Smooth muscle cell (in vitro differentiated cells): ENCODE results near the gene NPTN. TPM values are rescaled to one million over a fixed set of nuclear protein-coding genes. Genes with fewer than 3 reads are reported as not detected.

Experiments
- DNase-seq: peaks from one replicate; lab custom pipeline; 2025; ENCODE audit not compliant: unreplicated experiment; lab: John Stamatoyannopoulos, UW
- H2AFZ ChIP-seq: fragments of 200-600 bp; sonication (generic); 2 replicates; pipeline ENCODE4 v1.6.0; 2016; ENCODE audit warnings: antibody characterized with exemption, low read depth, mild to moderate bottlenecking
- H3F3A ChIP-seq: fragments of 200-600 bp; sonication (generic); 2 replicates; pipeline ENCODE4 v1.6.0; 2017; ENCODE audit warnings: antibody characterized with exemption, low read depth
- H3K27ac ChIP-seq: fragments of 200-600 bp; sonication (generic); 2 replicates; pipeline ENCODE4 v1.5.1; 2016; ENCODE audit warnings: low read depth, mild to moderate bottlenecking
- H3K27me3 ChIP-seq: fragments of 200-600 bp; sonication (generic); 2 replicates; pipeline ENCODE4 v1.6.1; 2016; ENCODE audit warnings: low read depth, mild to moderate bottlenecking
- H3K36me3 ChIP-seq: fragments of 200-600 bp; sonication (generic); 2 replicates; pipeline ENCODE4 v1.5.1; 2016; ENCODE audit warnings: low read depth
- H3K4me1 ChIP-seq: fragments of 200-600 bp; sonication (generic); 2 replicates; pipeline ENCODE4 v1.5.1; 2016; ENCODE audit warnings: low read depth
- H3K4me2 ChIP-seq: fragments of 200-600 bp; sonication (generic); 2 replicates; pipeline ENCODE4 v1.6.0; 2016; ENCODE audit warnings: mild to moderate bottlenecking
- H3K4me3 ChIP-seq: fragments of 200-600 bp; sonication (generic); 2 replicates; pipeline ENCODE4 v1.5.1; 2016; ENCODE audit warnings: mild to moderate bottlenecking
- H3K79me2 ChIP-seq: fragments of 200-600 bp; sonication (generic); 2 replicates; pipeline ENCODE4 v1.6.0; 2016; ENCODE audit warnings: low read depth, mild to moderate bottlenecking
- H3K9ac ChIP-seq: fragments of 200-600 bp; sonication (generic); 2 replicates; pipeline ENCODE4 v1.6.0; 2016; ENCODE audit warnings: low read depth
- H3K9me3 ChIP-seq: fragments of 200-600 bp; sonication (generic); replicated peaks from 2 replicates; pipeline ENCODE4 v1.5.1; 2016; ENCODE audit warnings: low read depth
- H4K20me1 ChIP-seq: fragments of 200-600 bp; sonication (generic); 2 replicates; pipeline ENCODE4 v1.6.0; 2016; ENCODE audit warnings: low read depth
- CTCF ChIP-seq: fragments of 200-600 bp; sonication (generic); IDR thresholded peaks from 2 replicates; pipeline ENCODE4 v1.5.1; 2017; ENCODE audit warnings: borderline replicate concordance, mild to moderate bottlenecking, antibody characterized with exemption; ENCODE audit not compliant: insufficient read depth, poor library complexity, severe bottlenecking
- WGBS: methylation state at CpG from one replicate; pipeline ENCODE4 v1.1.7; 2016; ENCODE audit warnings: low lambda C conversion rate; 5-methylcytosine and 5-hydroxymethylcytosine counted together
- polyA plus RNA-seq: library from polyadenylated mRNA; unstranded; fragments of >200 nt; fragmentation: Nextera tagmentation; extraction: Ambion mirVana; gene quantifications from 2 replicates; pipeline ENCODE4 v1.2.1, GENCODE V29; 2016
- total RNA-seq: library from RNA; depleted of rRNA; stranded (reverse); fragments of >200 nt; gene quantifications from 2 replicates; pipeline ENCODE4 v1.2.3, GENCODE V29; 2014

NPTN gene
- total and polyA plus RNA-seq, 2 experiments from 2014 or later: 153 to 215 TPM

DNA sequence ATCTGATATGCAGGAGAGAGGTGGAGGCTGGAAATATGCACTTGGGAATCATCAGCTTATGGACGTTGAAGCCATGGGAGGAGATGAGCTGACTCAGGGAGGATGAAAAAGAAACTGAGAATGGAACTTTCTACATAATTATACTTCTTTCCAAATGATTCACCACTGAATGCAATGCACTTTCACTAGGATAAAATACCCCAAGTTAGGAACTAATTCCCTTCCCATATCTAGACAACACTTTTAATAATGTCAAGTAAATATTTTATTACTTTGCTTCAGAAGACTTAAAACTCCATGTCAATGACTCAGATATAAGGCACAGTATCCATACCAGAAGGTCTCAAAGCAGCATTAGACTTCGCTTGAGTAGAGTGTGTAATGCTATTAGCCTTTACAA, 24.2 kb downstream of the NPTN start:
- H3F3A ChIP-seq: peaks cover 20% of the 10 kb centered on the region
- peaks cover 21% of the 10 kb centered on the region for H3K4me1 ChIP-seq
- H2AFZ ChIP-seq: no peak overlapping the region
- peak overlapping the region; percentile 76 for H3K27ac ChIP-seq
- no peak overlapping the region for H3K9ac ChIP-seq
- H3K9me3 ChIP-seq: no peaks in the 10 kb centered on the region
- no peak for TF ChIP-seq CTCF
- peaks cover 98% of the 10 kb centered on the region for H3K79me2 ChIP-seq
- H3K36me3 ChIP-seq: no peaks in the 10 kb centered on the region
- no peak overlapping the region for H3K4me3 ChIP-seq
- no peak for DNase-seq
- peak overlapping the region; percentile 61 for H3K4me2 ChIP-seq
- WGBS: 33% methylated on average over 2 of the region's 2 CpGs
- no peaks in the 10 kb centered on the region for H3K27me3 ChIP-seq
- peaks cover 100% of the 10 kb centered on the region for H4K20me1 ChIP-seq

DNA sequence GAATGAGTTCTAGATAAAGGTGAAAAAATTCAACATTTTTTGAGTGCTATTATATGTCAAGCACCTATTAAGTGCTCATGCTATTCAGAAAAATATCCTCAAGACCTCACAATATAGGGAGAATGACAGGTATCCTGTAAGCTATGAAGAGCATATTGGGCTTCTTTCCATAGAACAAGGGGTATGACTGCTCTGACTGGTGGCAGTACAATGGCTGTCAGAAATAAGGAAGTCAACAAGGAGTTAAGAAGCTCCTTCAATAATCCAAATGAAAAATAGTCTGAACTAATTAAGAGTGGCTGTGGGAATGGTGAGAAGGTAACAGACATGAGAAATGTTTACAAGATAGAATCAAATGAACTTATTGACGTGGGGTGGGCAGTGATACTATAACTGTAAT, 24.7 kb downstream of the NPTN start:
- Histone ChIP-seq H3K27me3 (no peaks in the 10 kb centered on the region), H3K4me2 (peak overlapping the region; percentile 61), H3K4me1 (peaks cover 21% of the 10 kb centered on the region), H3K9ac (no peak overlapping the region), H3K79me2 (peaks cover 98% of the 10 kb centered on the region), H3F3A (peaks cover 23% of the 10 kb centered on the region), H4K20me1 (peaks cover 100% of the 10 kb centered on the region), H3K36me3 (no peaks in the 10 kb centered on the region), H3K9me3 (no peaks in the 10 kb centered on the region), H3K4me3 (no peak overlapping the region), H2AFZ (no peak overlapping the region), H3K27ac (peak overlapping the region; percentile 76)
- no peak for TF ChIP-seq CTCF
- DNase-seq: no peak
- WGBS: 64% methylated on average over 1 of the region's 1 CpG

GRCh38 chr15:73607843-73608242, 25.3 kb downstream of the NPTN start:
- peaks cover 27% of the 10 kb centered on the region for H3K4me1 ChIP-seq
- H3K79me2 ChIP-seq: peaks cover 98% of the 10 kb centered on the region
- 90% methylated on average over 1 of the region's 1 CpG for WGBS
- H3K27ac ChIP-seq: peak overlapping the region; percentile 76
- no peak overlapping the region for H3K9ac ChIP-seq
- H3K4me3 ChIP-seq: no peak overlapping the region
- H4K20me1 ChIP-seq: peaks cover 100% of the 10 kb centered on the region
- no peak for DNase-seq
- H3K4me2 ChIP-seq: no peak overlapping the region
- peaks cover 23% of the 10 kb centered on the region for H3F3A ChIP-seq
- no peak overlapping the region for H2AFZ ChIP-seq
- no peaks in the 10 kb centered on the region for H3K9me3 ChIP-seq
- no peaks in the 10 kb centered on the region for H3K27me3 ChIP-seq
- TF ChIP-seq CTCF: no peak
- no peaks in the 10 kb centered on the region for H3K36me3 ChIP-seq

DNA sequence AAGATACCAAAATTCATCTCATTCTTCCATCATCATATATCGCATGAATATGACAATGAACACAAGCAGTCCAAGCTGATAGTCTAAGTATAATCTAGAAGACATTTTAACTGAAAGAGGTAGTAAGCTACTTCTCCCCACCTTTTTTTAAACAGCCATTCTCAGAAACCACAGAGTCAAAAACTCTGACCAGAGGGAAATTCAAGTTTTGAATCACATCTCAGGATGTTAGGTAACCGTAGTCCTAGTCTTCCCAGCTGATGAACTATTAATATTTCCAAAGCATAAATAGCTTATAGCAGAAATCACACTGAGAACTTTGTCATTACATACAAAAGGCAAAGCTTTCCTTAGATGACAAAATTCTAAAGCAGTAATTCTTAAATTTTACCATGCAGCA, 25.8 kb downstream of the NPTN start:
- DNase-seq: no peak
- TF ChIP-seq CTCF: no peak
- Histone ChIP-seq H3K9ac (no peak overlapping the region), H3K79me2 (peaks cover 98% of the 10 kb centered on the region), H4K20me1 (peaks cover 100% of the 10 kb centered on the region), H3K27ac (no peak overlapping the region), H3K4me2 (no peak overlapping the region), H3F3A (peaks cover 24% of the 10 kb centered on the region), H3K4me1 (peaks cover 30% of the 10 kb centered on the region), H2AFZ (no peak overlapping the region), H3K9me3 (no peaks in the 10 kb centered on the region), H3K4me3 (no peak overlapping the region), H3K36me3 (no peaks in the 10 kb centered on the region), H3K27me3 (no peaks in the 10 kb centered on the region)
- WGBS: 95% methylated on average over 2 of the region's 2 CpGs
